GM10266 (cell line): ENCODE data around the gene PBX1.

Experiments used
- DNase-seq: peaks from one replicate; pipeline ENCODE4 v3.0.0; 2012; ENCODE audit errors: extremely low spot score
- TF ChIP-seq, protein P1 (sequence below): IDR thresholded peaks from 2 replicates; pipeline ENCODE4 v1.5.1; 2012; ENCODE audit warnings: mild to moderate bottlenecking, low read depth; ENCODE audit not compliant: control insufficient read depth, insufficient read depth; ENCODE audit errors: missing control alignments

Gene PBX1

DNA sequence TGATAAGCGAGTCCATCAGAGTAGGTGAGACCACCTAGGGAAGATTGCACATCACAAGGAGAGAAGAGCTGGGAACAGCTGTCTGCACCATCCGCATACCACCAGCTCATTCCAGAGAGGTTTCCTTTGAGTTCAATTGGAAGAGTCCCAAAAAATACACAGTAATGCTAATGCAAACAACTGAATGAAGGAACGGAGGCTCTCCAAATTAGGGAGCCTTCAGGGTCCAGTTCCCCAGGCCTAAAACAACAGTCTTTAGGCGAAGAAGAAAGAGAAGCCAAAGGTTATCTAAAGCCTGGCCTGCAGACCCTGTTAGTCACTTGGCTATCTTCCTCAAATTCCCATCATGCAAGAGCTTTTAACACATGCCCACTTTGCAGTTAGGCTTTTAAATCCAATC is 246.4 kb downstream of the PBX1 start:
- DNase-seq, result no peak
- TF ChIP-seq, protein P1, sequence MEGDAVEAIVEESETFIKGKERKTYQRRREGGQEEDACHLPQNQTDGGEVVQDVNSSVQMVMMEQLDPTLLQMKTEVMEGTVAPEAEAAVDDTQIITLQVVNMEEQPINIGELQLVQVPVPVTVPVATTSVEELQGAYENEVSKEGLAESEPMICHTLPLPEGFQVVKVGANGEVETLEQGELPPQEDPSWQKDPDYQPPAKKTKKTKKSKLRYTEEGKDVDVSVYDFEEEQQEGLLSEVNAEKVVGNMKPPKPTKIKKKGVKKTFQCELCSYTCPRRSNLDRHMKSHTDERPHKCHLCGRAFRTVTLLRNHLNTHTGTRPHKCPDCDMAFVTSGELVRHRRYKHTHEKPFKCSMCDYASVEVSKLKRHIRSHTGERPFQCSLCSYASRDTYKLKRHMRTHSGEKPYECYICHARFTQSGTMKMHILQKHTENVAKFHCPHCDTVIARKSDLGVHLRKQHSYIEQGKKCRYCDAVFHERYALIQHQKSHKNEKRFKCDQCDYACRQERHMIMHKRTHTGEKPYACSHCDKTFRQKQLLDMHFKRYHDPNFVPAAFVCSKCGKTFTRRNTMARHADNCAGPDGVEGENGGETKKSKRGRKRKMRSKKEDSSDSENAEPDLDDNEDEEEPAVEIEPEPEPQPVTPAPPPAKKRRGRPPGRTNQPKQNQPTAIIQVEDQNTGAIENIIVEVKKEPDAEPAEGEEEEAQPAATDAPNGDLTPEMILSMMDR, result no peak

DNA sequence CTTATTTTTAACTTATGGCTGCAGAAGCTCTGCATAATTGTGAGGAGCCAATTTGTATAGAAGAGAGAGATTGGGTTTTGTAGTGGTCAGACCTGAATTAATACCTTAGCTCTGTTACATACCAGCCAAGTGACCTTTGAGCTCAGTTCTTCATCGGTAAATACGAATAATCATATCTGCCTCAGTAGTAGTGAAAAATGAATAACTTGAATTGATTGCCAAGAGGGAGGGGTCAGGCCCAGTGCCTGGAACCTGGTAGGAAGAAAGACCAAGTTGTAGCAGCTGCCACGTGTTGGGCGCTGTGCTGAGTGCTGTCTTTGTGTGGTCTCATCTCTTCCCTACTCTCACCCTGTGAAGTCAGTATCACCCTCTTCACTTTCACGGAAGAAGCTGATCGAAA is 247.5 kb downstream of the PBX1 start:
- DNase-seq, result no peak
- TF ChIP-seq, protein P1, result no peak

DNA sequence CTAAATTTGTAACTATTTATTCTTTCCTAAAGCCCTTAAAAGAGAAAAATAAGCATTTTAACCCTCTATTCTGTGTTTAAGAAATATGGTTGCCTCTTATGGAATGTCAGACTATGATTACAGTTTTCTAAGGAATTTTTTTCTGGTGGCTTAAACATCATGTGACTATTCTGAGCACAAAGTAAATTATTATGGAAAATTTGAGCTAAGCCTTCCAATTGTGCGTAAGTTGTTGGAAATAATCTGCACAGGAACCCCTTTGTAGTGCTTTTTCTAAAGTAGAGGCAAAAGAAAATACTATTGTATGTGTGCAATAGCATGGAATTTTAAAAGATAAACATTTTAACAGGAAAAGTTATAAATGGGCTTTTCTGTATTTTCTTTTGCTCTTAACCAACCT is 254.8 kb downstream of the PBX1 start:
- TF ChIP-seq, protein P1, result no peak
- no peak for DNase-seq

DNA sequence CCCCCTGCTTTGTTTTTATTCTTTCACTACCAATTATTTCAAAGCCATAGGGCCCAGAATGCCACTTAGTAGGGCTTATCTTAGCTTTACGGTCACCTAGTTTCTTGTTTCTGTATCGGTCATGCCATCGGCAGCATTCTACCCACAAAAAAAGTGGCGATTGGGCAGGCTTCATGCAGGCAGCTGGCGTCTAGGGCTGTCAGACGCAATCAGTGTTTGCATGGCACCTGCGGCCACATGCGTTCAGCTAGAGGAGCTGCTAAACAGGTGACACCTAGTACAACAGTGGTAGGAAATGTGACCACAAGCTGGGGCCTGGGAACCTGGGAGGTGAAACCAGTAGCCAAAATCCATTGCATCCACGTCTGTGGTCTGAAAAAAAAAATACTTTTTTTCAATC is 262.7 kb downstream of the PBX1 start:
- no peak for DNase-seq
- TF ChIP-seq, protein P1, result no peak

DNA sequence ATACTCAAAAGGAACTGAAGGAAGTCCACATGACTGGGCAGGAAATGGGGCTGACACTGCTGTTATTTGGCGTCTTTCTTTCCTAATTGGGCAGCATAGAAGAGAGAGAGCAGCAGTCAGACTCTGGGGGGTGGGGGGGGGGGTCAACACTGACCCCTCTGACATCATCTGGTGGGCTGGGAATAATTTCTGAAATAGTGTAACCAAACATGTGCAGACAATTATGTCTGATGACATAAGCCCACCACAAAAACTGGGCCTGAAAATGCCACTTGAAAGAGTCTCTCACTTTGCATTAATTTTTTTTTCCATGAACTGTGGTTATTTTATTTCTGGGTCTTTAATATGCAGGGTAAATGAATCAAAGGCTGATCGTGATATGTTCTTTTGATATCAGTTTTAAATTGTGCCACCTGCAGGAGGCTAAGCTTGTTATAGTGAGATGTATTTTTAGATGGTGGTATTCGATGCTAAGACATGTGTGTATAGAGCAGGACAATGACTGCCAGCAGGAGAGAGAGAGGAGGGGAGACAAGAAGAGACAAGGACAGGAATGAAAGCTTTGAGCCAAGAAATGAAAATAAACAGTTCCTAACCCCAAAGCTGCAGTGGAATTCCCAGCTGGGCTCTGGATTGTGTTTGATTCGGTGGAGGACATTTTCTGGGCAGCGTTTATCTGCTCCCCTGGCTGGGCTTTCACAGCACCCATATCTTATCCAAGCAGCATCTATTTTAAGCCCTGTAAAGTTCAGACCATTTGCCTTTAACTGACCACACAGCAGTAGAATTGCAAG is 264.7 kb downstream of the PBX1 start:
- DNase-seq, result no peak
- TF ChIP-seq, protein P1, result no peak

DNA sequence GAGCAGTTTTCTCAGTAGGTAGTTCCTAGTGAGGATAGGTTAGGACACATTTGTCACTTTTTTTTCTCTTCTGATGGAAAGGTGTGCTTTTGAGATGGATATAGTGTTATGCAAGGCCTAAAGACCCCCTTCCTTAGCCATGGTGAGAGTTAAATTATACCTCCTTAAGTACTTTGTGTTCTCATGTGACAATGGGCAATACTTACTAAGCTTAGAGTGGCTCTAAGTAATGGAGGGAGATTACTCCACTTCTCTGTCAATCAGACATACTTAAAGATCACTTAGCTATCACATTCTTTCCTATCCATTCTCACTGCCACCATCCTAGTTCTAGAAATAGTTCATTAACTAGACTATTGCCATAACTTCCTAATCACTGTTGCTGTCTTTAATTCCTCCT is 265.6 kb downstream of the PBX1 start:
- TF ChIP-seq, protein P1, result no peak

DNA sequence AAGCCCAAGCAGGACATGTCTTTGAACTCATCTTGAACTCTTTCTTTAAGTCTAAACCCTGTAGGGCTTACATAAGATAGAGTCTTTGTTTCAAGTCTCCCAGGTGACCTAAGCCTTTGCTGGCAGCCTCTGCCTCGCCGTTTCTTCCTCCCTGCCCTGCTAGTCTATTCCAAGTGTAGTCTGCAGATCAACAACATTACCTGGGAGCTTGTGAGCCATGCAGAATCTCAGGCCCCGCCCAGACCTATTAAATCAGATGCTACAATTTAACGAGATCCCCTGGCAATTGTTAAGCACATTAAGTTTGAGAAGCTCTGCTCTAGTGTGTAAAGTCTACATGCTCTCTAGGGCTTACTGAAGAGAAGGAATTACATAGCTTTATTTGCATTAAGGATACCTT is 271.6 kb downstream of the PBX1 start:
- no peak for DNase-seq
- TF ChIP-seq, protein P1, result no peak

More for the DNA sequence above, 265.6 kb downstream of the PBX1 start:
- DNase-seq, result no peak
